Panc1 (cell line): ENCODE data around the gene ERFL. TPM values are rescaled to one million over a fixed set of nuclear protein-coding genes. Genes with fewer than 3 reads are reported as not detected.

Experiments used
- ATAC-seq: fragments of 200-7000 bp; cut with Tn5 transposase; 2 replicates; pipeline ENCODE4 v1.9.1; 2020; ENCODE audit warnings: mild to moderate bottlenecking, moderate library complexity
- BruUV-seq: library from RNA; stranded (reverse); fragments of 400-500 nt; replicated peaks from 2 replicates; lab custom pipeline; 2021; lab: Mats Ljungman, UMichigan
- CTCF ChIA-PET: fragments of 300-600 bp; sonication (Branson Sonifier 250); formaldehyde crosslinking; loops from one replicate; lab custom pipeline; 2022; ENCODE audit warnings: antibody characterized with exemption; lab: Charles Lee
- POLR2A ChIA-PET: fragments of 300-600 bp; sonication (Branson Sonifier 250); formaldehyde crosslinking; loops from one replicate; lab custom pipeline; 2022; ENCODE audit warnings: antibody characterized with exemption; lab: Charles Lee
- DNase-seq: peaks from one replicate; pipeline ENCODE4 v3.0.0-alpha.2; 2010; ENCODE audit warnings: low read depth, low spot score
- H3K27ac ChIP-seq: 2 replicates; pipeline ENCODE4 v1.5.1; 2011; ENCODE audit warnings: mild to moderate bottlenecking, low read length, inconsistent platforms
- H3K27me3 ChIP-seq: fragments of 200-500 bp; sonication (Bioruptor generic); 2 replicates; pipeline ENCODE4 v1.6.0; 2014; ENCODE audit warnings: low read length, inconsistent platforms; ENCODE audit not compliant: control insufficient read depth, insufficient read depth
- H3K36me3 ChIP-seq: fragments of 200-500 bp; sonication (Bioruptor generic); 2 replicates; pipeline ENCODE4 v1.5.1; 2014; ENCODE audit warnings: inconsistent platforms, mild to moderate bottlenecking, low read length, moderate library complexity; ENCODE audit not compliant: control insufficient read depth, insufficient read depth
- H3K4me1 ChIP-seq: 2 replicates; pipeline ENCODE4 v1.5.1; 2011; ENCODE audit warnings: inconsistent platforms, mild to moderate bottlenecking, low read length, moderate library complexity; ENCODE audit not compliant: control insufficient read depth, insufficient read depth
- H3K4me3 ChIP-seq, 2 experiments: 2 replicates each; pipeline ENCODE4 v1.5.1; 2011 to 2012; ENCODE audit warnings: low read depth in 2 of 2, low read length in 2 of 2, mild to moderate bottlenecking in 2 of 2, inconsistent platforms in 1 of 2, moderate library complexity in 1 of 2
- H3K9me3 ChIP-seq: fragments of 200-500 bp; sonication (Bioruptor generic); 2 replicates; pipeline ENCODE4 v1.5.1; 2014; ENCODE audit warnings: low read depth, mild to moderate bottlenecking, inconsistent platforms, low read length, moderate library complexity; ENCODE audit not compliant: control insufficient read depth, insufficient read depth
- CTCF ChIP-seq: fragments of 450-650 bp; IDR thresholded peaks from 2 replicates; pipeline ENCODE4 v1.5.1; 2017; ENCODE audit warnings: mild to moderate bottlenecking
- POLR2AphosphoS5 ChIP-seq: IDR thresholded peaks from 2 replicates; pipeline ENCODE4 v1.6.1; 2012; ENCODE audit warnings: mild to moderate bottlenecking, low read depth, low read length, moderate library complexity
- REST ChIP-seq, 2 experiments: IDR thresholded peaks; 2 replicates each; pipeline ENCODE4 v1.6.1; 2011 to 2012; ENCODE audit warnings: low read depth in 2 of 2, control low read depth in 1 of 2, low read length in 1 of 2, mild to moderate bottlenecking in 1 of 2, moderate library complexity in 1 of 2; ENCODE audit not compliant: insufficient read depth in 1 of 2
- SIN3A ChIP-seq: IDR thresholded peaks from 2 replicates; pipeline ENCODE4 v1.6.1; 2012; ENCODE audit warnings: low read depth, mild to moderate bottlenecking, low read length, moderate library complexity, borderline replicate concordance; ENCODE audit not compliant: insufficient read depth
- TCF7L2 ChIP-seq: IDR thresholded peaks from 2 replicates; pipeline ENCODE4 v1.6.1; 2011; ENCODE audit warnings: mild to moderate bottlenecking, low read depth, low read length, inconsistent platforms
- in situ Hi-C: cut with HindIII; loops from 2 replicates; pipeline ENCODE4 v1.10.0; 2016; ENCODE audit warnings: low sequenced_read_pairs, low pct_unique_long_range_greater_than_20kb
- intact Hi-C: fragments of 100-400 bp; cut with micrococcal nuclease; formaldehyde crosslinking; loops from one replicate; pipeline ENCODE4 v1.10.0; 2022; ENCODE audit not compliant: unreplicated experiment
- total RNA-seq: library from RNA; stranded (reverse); gene quantifications from one replicate; pipeline ENCODE4 v1.2.1, GENCODE V29; 2021; ENCODE audit not compliant: unreplicated experiment

ERFL gene
- total RNA-seq, 1 experiment from 2014 or later = 0.18 TPM

GRCh38 chr19:41923045-41923788 is 5.0 kb downstream of the ERFL start:
- no peak for ATAC-seq
- no TSS peak for BruUV-seq
- H3K4me1 ChIP-seq = no peaks in the 10 kb centered on the region

GRCh38 chr19:41922585-41922984 is 5.7 kb downstream of the ERFL start:
- DNase-seq (no peak), ATAC-seq (no peak)
- POLR2A ChIA-PET = no interaction called here
- TF ChIP-seq REST (IDR thresholded peaks at IDR 0.05; ENCODE audit: insufficient read depth in 1 of 2, low read depth in 2 of 2, low read length in 1 of 2) = no peak
- no peak for TF ChIP-seq TCF7L2
- no peak for TF ChIP-seq POLR2AphosphoS5
- TF ChIP-seq SIN3A = no peak
- no peak for TF ChIP-seq CTCF
- Histone ChIP-seq H3K9me3 (no peaks in the 10 kb centered on the region), H3K4me1 (no peaks in the 10 kb centered on the region), H3K27ac (no peak overlapping the region), H3K27me3 (no peaks in the 10 kb centered on the region), H3K4me3 (no peak overlapping the region), H3K36me3 (no peaks in the 10 kb centered on the region)
- CTCF ChIA-PET = no interaction called here
- no TSS peak for BruUV-seq
- in situ Hi-C loops (no loop called here), intact Hi-C loops (no loop called here)

More at GRCh38 chr19:41923045-41923788, 5.0 kb downstream of the ERFL start:
- ChIA-PET CTCF (no interaction called here), POLR2A (interaction anchor here (0.6 kb wide), 1 partner anchor 1756 kb away, joined by 10 read pairs; no protein-coding TSS in a partner anchor)
- Histone ChIP-seq H3K27me3 (no peaks in the 10 kb centered on the region), H3K36me3 (no peaks in the 10 kb centered on the region), H3K9me3 (no peaks in the 10 kb centered on the region), H3K4me3 (no peak overlapping the region), H3K27ac (no peak overlapping the region)
- DNase-seq = no peak
- intact Hi-C loops (no loop called here), in situ Hi-C loops (no loop called here)
- TF ChIP-seq SIN3A (no peak), POLR2AphosphoS5 (no peak), TCF7L2 (no peak), CTCF (no peak), REST (IDR thresholded peaks at IDR 0.05; ENCODE audit: insufficient read depth in 1 of 2, low read depth in 2 of 2, low read length in 1 of 2) (no peak)
